ENCODE data around the gene RANBP10.
"Not testable (repeated sequence)": the region's sequence is repeated elsewhere in the genome, so short reads cannot be mapped to it uniquely, and the experiment has no call there.

RANBP10 gene

DNA sequence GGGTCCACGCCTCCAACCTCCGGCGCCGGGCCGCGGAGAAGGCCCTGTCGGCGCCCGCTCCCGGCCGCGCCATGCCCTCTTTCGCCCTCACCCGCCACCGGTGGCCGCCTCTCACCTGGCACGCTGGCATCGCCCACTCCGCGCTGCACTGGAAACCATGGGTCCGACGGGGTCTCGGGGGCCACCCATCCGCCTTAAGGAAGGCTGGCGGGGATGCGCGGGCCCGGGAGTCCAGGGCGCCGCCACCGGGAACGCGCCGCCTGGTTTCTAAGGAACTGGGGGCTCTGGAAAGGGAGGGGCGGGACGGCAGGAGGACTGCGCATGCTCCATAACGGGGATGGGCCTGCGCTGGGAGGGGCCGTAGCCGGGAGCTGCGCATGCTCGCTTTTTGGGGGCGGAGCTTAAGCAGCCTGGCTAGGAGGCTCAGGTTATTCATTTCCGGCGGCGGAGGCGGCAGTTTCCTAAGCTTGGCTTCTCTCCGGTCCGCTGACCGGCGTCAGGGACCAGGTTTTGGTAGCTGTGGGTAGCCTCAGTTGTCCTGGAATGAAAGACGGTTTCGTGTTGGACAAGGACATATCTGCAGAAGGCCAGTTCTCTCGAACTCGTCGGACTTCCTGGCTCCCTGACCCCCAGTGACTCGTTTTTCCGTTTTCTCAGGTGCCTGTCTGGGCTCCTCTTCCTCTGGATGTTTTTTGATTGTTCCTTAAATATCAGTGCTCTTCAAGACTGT is 87.1 kb downstream of the RANBP10 start, which contains the start of gene GFOD2:
Gene GFOD2, minus strand, starts transcription at position 269 of the 730 bp plus-strand sequence. CDS start 33,601 bp downstream, outside the sequence.
- in situ Hi-C loops (cut with MboI; ENCODE audit: low sequenced_read_pairs): no loop called here

DNA sequence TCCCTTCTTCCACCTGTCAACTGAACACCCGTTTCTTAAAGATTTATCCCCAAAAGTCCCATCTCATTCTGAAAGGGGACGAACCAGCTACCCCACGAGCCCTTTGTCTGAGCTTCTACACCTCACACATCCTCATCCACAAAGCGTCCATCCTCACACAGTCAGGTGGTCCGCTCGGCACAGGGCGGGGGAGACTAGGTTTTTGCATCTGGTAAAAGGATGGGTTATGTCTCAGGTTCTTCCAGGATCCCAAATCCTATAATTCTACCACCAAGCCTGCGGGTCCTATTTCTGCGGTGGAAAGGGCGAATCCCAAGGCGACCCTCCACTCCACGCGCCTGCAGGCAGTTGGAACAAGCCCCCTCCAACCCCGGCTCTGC is 87.7 kb downstream of the RANBP10 start:
- in situ Hi-C loops (cut with MboI; ENCODE audit: low sequenced_read_pairs): no loop called here

DNA sequence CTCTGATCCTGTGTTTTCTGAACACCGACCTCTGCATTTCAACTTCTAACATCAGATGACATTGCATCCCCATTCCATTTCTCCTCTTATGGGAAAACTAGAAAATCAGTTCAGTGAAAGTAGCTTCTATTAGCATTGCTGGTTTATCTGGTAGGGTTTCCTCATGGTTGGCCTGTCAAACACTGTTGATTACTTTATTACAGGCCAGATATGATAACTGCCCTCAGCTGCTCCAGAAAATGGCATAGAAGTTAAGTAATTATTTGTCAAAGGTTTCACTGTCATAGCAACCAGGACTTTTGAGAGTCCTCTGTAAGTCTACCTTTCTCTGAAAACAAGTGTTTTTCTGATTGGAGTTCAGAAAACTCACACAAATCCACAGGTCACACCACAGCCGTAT is 90.3 kb downstream of the RANBP10 start:
- in situ Hi-C loops (cut with MboI; ENCODE audit: low sequenced_read_pairs): no loop called here

DNA sequence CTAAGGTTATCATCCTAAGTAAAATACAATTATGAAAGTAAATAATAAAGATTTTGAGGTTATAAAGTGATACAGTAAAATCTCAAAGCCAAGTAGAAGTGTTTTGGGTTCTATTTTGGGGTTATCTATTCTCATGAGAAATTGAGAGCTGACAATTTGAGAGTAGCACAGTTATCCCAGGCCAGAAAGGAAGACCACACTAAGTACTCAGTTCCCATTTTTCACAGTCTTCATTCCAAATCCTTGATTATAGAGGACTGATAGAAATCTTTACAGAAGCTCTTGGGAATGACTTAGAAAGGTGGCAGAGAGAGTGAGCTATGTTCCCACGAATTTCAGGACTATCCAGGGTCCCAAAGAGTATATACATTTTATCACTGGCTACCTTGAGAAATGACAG is 91.8 kb downstream of the RANBP10 start:
- in situ Hi-C loops (cut with MboI; ENCODE audit: low sequenced_read_pairs): no loop called here

DNA sequence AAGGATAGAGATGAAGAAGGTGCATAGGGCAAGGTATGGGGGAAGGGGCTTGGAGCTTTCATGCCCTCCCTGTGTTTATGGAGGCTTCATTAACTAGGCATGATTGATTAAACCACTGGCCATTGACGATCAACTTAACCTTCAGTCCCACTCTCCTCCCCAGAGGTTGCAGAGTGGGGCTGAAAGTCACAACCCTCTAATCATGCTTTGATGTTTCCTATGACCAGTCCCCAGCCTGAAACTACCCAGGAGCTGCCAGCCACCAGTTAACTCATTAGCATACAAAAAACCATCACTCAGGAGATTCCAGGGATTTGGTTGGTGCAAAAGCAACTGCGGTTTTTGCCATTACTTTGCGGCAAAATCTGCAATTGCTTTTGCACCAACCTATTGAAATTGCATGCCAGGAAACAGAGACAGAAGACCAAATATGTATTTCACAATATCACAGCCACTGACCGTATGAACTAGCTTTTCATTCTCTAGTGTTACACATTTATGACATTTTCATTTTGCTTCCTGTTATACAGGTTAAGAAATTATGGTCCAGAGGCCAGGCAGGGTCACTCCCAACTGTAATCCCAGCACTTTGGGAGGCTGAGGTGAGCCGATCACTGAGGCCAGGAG is 92.6 kb downstream of the RANBP10 start:
- in situ Hi-C loops (cut with MboI; ENCODE audit: low sequenced_read_pairs): no loop called here

DNA sequence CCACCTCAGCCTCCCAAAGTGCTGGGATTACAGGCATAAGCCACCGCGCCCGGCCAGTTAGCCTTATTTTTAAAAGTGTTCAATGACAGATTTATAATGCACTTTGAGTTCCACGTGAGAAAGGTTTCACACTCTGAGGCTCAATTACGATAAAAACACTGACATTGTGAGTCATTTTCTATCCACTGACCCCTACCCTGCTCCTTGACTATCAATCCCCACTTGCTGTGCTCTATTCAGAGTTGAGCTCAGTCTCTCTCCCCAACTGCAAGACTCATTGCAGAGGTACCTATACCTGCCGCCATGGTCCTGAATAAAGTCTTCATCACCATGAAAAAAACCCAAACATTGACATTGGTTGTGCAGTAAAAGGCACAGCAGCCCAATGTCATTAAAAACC is 95.8 kb downstream of the RANBP10 start:
- in situ Hi-C loops (cut with MboI; ENCODE audit: low sequenced_read_pairs): no loop called here

DNA sequence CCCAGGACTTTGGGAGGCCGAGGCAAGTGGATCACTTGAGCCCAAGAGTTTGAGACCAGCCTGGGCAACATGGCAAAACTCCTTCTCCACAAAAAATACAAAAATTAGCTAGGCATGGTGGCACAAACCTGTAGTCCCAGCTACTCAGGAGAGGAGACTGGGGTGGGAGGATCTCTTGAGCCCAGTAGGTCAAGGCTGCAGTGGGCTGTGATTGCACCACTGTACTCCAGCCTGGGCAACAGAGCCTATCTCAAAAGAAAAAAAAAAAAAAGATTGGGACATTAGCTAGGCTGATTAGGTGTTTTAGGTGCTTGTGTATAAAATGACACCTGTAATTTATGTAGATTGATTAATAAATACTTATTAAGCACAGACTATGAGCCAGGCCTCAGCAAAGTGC is 97.3 kb downstream of the RANBP10 start:
- in situ Hi-C loops (cut with MboI; ENCODE audit: low sequenced_read_pairs): no loop called here

DNA sequence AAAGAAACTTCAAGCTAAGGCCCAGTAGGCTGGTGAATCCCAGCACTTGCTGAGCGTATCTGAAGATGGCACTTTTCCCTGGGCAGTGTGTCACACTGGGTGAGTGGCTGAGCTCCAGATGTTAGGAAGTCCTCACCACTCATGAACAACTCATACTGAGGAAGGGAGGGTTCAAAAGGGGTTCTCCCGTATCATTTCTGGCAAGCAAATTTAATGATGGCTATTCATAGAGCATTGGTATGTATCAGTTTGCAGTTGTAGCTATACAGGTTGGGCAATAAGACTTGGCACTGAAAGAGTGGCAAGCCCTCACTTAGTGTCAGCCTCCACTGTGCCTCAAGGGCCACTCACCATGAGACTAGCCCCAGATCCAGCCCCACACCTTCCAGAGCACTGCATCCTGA is 98.0 kb downstream of the RANBP10 start:
- in situ Hi-C loops (cut with MboI; ENCODE audit: low sequenced_read_pairs): no loop called here

DNA sequence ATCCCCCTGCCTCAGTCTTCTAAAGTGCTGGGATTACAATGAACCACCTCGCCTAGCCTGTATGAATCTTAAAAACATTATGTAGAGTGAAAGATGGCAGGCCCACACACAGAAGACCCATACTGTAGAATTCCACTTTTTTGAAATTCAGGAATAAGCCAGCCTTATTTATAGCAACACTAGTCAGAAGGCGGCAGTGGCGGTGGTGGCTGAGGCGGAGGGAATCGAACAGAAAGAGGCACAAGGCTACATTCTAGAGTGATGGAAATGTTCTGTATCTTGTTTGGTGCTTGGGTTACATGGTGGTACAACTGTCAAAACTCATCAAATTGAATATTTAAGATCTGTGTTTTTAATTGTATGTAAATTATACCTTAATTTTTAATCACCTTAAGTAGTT is 98.6 kb downstream of the RANBP10 start:
- in situ Hi-C loops (cut with MboI; ENCODE audit: low sequenced_read_pairs): no loop called here

DNA sequence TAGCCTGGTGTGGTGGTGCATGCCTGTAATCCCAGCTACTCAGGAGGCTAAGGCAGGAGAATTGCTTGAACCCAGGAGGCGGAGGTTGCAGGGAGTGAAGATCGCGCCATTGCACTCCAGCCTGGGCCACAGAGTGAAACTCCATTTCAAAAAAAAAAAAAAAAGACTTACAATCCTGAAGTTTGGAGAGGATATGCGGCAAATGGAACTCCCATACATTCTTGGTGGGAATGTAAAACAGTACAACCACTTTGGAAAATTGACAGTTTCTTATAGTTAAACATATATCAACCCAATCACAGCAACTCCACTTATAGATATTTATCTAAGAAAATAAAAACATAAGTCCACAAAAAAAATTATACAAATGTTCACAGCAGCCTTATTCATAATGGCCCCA is 99.2 kb downstream of the RANBP10 start:
- in situ Hi-C loops (cut with MboI; ENCODE audit: low sequenced_read_pairs): no loop called here

DNA sequence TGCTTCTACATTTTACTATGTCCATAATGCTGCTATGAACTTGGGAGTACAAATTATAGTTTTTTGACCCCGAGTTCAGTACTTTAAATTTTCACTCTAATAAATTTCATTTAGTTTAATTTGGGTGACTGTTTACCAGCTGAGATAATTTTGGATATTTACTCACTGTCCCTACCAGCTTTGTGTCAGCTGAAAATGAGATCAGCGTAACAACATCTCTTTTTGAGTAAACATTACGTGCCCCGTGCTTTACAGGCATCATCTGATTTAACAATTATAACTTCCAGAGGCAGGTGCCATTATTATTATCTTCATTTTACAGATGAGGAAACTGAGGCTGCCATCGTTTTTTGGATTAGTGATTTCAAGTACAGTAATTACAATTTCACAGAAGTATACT is 102.2 kb downstream of the RANBP10 start:
- in situ Hi-C loops (cut with MboI; ENCODE audit: low sequenced_read_pairs): no loop called here

DNA sequence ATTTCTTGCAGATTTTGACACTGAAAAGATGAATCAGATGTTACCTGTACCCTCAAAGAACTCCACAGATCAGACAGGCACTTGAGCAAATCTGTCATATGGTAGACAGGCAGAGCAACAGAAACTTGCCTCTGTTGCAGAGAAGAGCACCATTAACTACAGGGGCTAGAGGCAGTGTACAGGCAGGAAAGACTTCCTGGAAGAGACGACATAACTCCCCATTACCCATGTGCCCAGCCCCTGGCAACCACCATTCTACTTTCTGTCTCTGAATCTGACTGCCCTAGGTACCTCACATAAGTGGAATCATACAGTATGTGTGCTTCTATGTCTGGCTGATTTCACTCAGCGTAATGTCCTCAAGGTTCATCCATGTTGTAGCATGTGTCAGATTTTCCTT is 102.7 kb downstream of the RANBP10 start:
- in situ Hi-C loops (cut with MboI; ENCODE audit: low sequenced_read_pairs): no loop called here

DNA sequence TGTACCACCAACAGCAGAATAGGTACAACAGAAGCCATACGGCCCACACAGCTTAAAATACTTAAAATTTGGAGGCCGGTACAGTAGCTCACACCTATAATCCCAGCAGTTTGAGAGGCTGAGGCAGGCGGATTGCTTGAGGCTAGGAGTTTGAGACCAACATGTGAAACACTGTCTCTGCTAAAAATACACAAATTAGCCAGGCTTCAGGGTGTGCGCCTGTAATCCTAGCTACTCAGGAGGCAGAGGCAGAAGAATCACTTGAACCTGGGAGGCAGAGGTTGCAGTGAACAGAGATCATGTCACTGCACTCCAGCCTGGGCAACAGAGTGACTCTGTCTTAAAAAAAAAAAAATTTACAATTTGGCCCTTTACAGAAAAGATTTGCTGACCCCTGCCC is 104.2 kb downstream of the RANBP10 start:
- in situ Hi-C loops (cut with MboI; ENCODE audit: low sequenced_read_pairs): no loop called here

DNA sequence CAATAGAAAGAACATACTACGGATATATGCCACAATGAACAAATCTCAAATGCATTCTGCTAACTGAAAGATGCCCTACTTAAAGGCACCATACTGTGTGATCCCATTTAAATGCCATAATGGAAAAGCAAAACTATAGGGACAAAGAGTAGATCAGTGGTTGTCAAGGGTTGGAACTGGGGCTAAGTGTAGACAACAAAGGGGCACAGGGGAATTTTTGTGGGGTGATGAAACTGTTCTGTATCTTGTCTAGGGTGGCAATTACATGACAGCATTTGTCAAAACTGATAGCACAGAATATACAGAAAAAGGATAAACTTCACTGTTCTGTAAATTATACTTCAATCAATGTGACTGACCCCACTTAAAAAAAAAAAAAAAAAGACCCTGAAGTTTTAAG is 104.9 kb downstream of the RANBP10 start:
- in situ Hi-C loops (cut with MboI; ENCODE audit: low sequenced_read_pairs): no loop called here

DNA sequence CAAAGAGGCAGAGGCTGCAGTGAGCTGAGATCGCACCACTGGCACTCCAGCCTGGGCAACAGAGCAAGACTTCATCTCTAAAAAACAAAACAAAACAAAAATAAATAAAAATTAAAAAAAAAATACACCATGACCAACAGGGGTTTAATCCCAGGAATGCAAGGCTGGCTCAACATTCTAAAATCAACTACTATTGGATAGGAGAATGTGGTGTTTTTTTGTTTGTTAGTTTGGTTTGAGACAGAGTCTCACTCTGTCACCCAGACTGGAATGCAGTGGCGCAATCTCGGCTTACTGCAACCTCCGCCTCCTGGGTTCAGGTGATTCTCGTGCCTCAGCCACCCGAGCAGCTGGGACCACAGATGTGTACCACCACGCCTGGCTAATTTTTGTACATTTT is 107.1 kb downstream of the RANBP10 start:
- in situ Hi-C loops (cut with MboI; ENCODE audit: low sequenced_read_pairs): no loop called here

DNA sequence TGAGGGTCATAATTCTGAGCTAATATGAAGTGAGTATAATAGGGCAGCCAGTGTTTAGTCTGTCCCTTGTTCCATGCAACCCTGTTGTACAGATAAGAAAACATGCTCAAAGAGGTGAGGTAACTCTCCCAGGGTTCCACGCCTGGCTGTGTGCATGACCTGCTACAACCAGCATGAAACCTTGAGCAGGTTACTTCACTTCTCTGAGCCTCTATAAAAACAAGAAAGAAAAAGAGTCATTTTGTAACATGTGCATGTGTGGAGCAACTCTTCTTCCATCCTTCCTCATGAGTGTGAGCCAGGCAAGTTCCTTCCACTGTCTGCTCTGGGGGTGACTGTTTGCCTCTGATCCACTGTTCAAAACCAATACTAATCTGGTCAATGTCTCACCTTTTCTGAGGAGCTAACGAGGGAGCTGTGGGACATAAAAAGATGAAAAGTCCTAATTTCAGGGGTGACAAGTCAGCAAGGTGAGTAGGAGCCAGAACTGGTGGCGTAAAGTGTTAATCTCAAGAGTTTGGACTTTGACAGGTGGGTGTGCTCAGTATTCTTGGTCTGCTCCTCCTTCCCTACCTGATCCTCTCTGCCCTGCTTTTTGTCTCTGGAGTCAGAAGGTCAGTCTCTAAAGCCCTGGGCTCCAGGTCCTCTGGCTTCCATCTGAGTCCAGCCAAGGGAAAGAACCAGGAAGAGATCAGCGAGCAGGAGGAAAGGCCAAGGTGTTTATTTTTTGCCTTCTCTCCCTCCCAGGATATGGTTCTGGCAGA is 108.8 kb downstream of the RANBP10 start:
- in situ Hi-C loops (cut with MboI; ENCODE audit: low sequenced_read_pairs): no loop called here

DNA sequence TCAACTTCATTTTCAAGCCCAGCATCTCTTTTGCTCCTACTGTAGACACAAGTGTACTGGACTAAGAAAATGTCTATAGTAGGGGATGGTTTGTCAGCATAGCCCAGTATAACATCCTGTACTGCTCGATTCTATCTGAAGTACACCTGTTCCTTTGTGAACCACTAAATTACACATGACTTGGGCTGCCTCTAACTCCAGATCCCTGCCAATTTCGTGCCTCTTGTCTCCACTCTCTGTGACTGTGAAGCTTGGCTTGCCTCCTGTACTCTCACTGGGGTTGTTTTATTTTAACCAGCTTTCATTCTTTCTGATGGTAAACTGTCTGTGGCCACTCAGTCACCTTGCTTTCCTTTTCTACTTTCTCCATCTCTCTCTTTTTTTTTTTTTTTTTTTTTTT is 111.7 kb downstream of the RANBP10 start:
- in situ Hi-C loops (cut with MboI; ENCODE audit: low sequenced_read_pairs): no loop called here

DNA sequence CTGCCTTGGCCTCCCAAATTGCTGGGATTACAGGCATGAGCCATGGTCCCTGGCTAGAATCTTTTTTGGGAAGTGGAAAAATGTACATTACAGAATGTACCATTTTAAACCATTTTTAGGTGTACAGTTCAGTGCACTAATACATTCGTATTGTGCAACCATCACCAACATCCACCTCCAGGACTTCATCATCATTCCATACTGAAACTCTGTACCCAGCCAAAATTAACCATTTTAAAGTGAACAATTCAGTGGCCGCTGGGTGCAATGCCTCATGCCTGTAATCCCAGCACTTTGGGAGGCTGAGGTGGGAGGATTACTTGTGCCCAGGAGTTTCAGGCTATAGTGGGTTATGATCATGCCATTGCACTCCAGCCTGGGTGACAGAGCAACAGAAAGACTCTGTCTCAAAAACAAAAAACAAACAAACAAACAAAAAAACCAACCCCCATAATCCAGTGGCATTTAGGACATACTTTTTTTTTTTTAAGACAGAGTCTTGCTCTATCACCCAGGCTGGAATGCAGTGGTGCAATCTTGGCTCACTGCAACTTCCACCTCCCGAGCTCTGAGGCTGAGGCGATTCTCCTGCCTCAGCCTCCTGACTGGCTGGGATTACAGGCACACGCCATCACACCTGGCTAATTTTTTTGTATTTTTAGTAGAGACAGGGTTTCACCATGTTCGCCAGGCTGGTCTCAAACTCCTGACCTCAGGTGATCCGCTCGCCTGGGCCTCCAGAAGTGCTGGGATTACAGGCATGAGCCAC is 112.7 kb downstream of the RANBP10 start:
- in situ Hi-C loops (cut with MboI; ENCODE audit: low sequenced_read_pairs): not testable (repeated sequence)

DNA sequence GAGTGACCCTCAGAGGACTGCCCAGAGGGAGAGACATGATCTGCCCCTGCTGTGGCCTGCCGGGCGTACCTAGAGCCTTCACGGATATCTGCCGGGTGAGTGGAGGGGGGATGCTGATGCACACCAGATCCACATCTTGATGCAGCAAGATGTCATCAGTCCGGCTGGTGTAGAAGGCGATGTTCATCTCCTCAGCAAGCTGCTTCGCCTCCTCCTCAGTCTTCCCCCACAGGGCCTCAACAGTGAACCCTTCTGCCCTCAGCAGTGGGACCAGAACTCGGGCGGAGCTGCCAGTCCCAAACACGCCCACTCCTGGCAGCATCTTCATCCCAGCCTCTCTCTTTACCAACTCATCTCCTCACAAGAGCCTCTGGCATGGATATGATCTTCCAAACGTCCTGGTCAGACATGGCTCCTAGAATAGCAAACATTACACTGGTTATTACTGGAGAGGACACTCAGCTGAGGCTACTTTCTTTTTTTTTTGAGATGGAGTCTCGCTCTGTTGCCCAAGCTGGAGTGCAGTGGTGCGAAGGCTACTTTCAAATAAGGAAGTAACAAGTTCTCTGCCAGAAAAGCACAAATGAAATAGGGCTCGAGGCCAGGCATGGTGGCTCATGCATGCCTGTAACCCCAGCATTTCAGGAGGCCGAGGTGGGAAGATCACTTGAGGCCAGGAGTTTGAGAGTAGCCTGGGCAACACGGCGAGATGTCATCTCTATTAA is 120.8 kb downstream of the RANBP10 start:
- in situ Hi-C loops (cut with MboI; ENCODE audit: low sequenced_read_pairs): no loop called here

DNA sequence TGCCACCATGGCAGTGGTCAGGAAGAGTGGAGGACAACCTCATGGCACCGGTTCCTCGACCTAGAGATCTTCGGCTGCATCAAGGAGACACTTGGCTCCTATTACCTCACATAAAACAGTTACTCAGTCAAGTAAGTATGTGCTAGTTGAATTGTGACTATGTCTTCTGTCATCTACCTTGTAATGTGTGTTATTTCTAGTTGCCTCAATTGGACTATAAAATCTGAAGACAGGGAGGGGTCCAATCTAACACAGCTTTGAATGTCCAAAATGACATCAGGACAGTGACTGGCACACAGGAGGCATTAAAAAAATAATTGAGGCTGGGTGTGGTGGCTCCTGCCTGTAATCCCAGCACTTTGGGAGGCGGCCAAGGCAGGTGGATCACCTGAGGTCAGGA is 122.6 kb downstream of the RANBP10 start:
- in situ Hi-C loops (cut with MboI; ENCODE audit: low sequenced_read_pairs): no loop called here
